Colonic mucosa (tissue), 4 donors: ENCODE results near the gene C20orf173. TPM values are rescaled to one million over a fixed set of nuclear protein-coding genes. Genes with fewer than 3 reads are reported as not detected.
A peak's percentile ranks its signal among the peaks of the same experiment; 100 is the strongest.

Source experiments
- DNase-seq: peaks from one replicate; pipeline ENCODE4 v3.0.0-alpha.2; 2020
- H3K27ac ChIP-seq: fragments of 200-600 bp; one replicate; pipeline ENCODE4 v1.8.0; 2021
- H3K27me3 ChIP-seq: fragments of 200-600 bp; one replicate; pipeline ENCODE4 v1.8.0; 2021
- H3K36me3 ChIP-seq: fragments of 200-600 bp; one replicate; pipeline ENCODE4 v1.8.0; 2021
- H3K4me1 ChIP-seq: fragments of 200-600 bp; one replicate; pipeline ENCODE4 v1.8.0; 2021; ENCODE audit warnings: mild to moderate bottlenecking
- H3K4me3 ChIP-seq: fragments of 200-600 bp; one replicate; pipeline ENCODE4 v1.8.0; 2021
- H3K9ac ChIP-seq, 2 donors: one replicate each; pipeline ENCODE4 v1.7.0; 2013; ENCODE audit warnings: control low read depth in 2 of 2, low read depth in 2 of 2, low read length in 2 of 2
- H3K9me3 ChIP-seq: fragments of 200-600 bp; one replicate; pipeline ENCODE4 v1.8.0; 2021
- CTCF ChIP-seq: fragments of 200-600 bp; IDR thresholded peaks from one replicate; pipeline ENCODE4 v1.8.0; 2022; ENCODE audit warnings: antibody characterized with exemption, mild to moderate bottlenecking
- intact Hi-C: fragments of 100-400 bp; cut with DNase I; formaldehyde crosslinking; loops from one replicate; pipeline ENCODE4 v1.14.1; 2022
- total RNA-seq, 2 donors: library from RNA; stranded (reverse); fragmentation: NEBNext Ultra II Directional in 1 of 2; extraction: Animal tissue kit (Norgen Biotek cat#: 25700) in 1 of 2; gene quantifications; one replicate each; pipeline ENCODE4 v1.2.1, GENCODE V29; 2021
- donor health status: healthy.
- donor health status: DM: no; HTN: no; CAD: no.
- donor health status: DM: no; HTN: no; CAD: no.

Gene C20orf173
- total RNA-seq, 2 donors from 2014 or later: not detected

GRCh38 chr20:35541783-35542662, 12.6 kb upstream of the C20orf173 start, which contains the start of gene ERGIC3:
Gene ERGIC3 (plus strand): TSS chr20:35542078. CDS start chr20:35542098, 20 bp downstream.
- peak; percentile 99 for DNase-seq
- H3K4me3 ChIP-seq: peak within 1 kb of the TSS; percentile 83
- H3K9ac ChIP-seq: peak within 1 kb of the TSS; percentile 71 to 90
- intact Hi-C loops: no loop called here
- no peak for TF ChIP-seq CTCF
- no peaks in the 10 kb centered on the region for H3K9me3 ChIP-seq
- H3K4me1 ChIP-seq: peaks cover 3% of the 10 kb centered on the region
- H3K27me3 ChIP-seq: no peaks in the 10 kb centered on the region
- no peaks in the 10 kb centered on the region for H3K36me3 ChIP-seq
- peak within 1 kb of the TSS; percentile 82 for H3K27ac ChIP-seq

- no peak overlapping the region for H3K27ac ChIP-seq
- peak overlapping the region; percentile 32 to 39 for H3K9ac ChIP-seq
- H3K9me3 ChIP-seq: no peaks in the 10 kb centered on the region
- intact Hi-C loops: no loop called here
- H3K36me3 ChIP-seq: no peaks in the 10 kb centered on the region
- peak overlapping the region; percentile 83 for H3K4me3 ChIP-seq
- peaks cover 3% of the 10 kb centered on the region for H3K4me1 ChIP-seq
- no peak for TF ChIP-seq CTCF
- H3K27me3 ChIP-seq: no peaks in the 10 kb centered on the region
- no peak for DNase-seq
Measured at GRCh38 chr20:35541118-35541782, 11.8 kb upstream of the C20orf173 start.

DNA sequence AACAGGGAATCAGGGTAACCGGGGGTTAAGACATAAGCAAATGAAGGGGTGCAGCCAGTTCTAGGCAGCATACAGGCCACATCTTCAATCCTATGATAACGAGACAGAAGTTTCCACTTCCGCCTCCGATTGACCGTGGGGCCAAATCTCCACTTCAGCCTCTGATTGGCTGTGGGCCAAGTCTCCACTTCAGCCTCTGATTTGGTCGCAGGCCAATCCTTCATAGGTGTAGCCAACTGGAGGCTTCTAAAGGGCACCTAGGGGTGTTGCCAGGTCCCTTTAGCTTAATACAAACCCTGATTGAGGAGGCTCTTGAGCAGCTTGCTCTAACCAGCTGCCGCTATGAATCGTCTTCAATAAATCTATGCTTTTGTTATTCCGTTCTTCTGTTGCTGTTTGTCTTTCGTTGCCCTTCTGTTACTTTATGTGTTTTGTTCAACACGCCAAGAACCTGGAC, 10.3 kb upstream of the C20orf173 start:
- Histone ChIP-seq H3K9me3 (no peaks in the 10 kb centered on the region), H3K4me1 (peaks cover 3% of the 10 kb centered on the region), H3K27ac (no peak overlapping the region), H3K27me3 (no peaks in the 10 kb centered on the region), H3K36me3 (no peaks in the 10 kb centered on the region), H3K9ac (no peak overlapping the region), H3K4me3 (no peak overlapping the region)
- DNase-seq: peak; percentile 59
- TF ChIP-seq CTCF: no peak
- intact Hi-C loops: no loop called here

DNA sequence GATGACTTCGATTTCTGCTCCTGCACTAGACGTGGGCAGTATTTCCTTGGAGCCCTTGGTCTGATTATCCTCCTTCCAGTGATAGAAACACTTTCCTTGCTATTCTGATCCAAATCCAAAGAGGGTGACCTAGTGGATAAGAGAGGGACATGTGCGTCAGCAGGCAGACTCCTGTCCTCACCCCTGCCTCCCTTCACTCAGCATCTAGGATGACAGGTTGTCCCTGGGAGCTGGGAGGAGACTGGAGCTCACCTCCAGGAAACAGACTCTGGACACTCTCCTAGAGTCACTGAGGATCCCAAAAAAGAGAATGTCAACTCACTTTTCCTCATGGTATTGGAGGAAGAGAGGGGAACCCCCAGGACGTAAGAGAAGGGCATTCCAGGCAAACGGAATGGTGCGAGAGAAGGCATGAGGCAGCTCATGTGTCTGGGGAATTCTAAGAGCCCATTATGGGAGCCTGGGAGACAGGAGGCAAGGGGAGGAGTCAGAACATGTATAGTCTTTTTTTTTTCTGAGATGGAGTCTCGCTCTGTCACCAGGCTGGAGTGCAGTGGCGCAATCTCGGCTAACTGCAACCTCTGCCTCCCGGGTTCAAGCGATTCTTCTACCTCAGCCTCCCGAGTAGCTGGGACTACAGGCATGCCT, 2.2 kb downstream of the C20orf173 start:
- no peaks in the 10 kb centered on the region for H3K9me3 ChIP-seq
- intact Hi-C loops: no loop called here
- no peak for DNase-seq
- H3K36me3 ChIP-seq: no peaks in the 10 kb centered on the region
- no peak overlapping the region for H3K27ac ChIP-seq
- no peak for TF ChIP-seq CTCF
- no peak overlapping the region for H3K9ac ChIP-seq
- no peaks in the 10 kb centered on the region for H3K4me1 ChIP-seq
- H3K27me3 ChIP-seq: no peaks in the 10 kb centered on the region
- no peak overlapping the region for H3K4me3 ChIP-seq

GRCh38 chr20:35525639-35526038, 3.8 kb downstream of the C20orf173 start:
- H3K9me3 ChIP-seq: no peaks in the 10 kb centered on the region
- H3K9ac ChIP-seq: no peak overlapping the region
- H3K4me1 ChIP-seq: no peaks in the 10 kb centered on the region
- no peaks in the 10 kb centered on the region for H3K27me3 ChIP-seq
- H3K4me3 ChIP-seq: no peak overlapping the region
- DNase-seq: no peak
- no peaks in the 10 kb centered on the region for H3K36me3 ChIP-seq
- TF ChIP-seq CTCF: no peak
- intact Hi-C loops: no loop called here
- H3K27ac ChIP-seq: no peak overlapping the region
